Osteoblast (primary cell): Measurements from ENCODE around the gene ADAMTS19. TPM values are rescaled to one million over a fixed set of nuclear protein-coding genes. Genes with fewer than 3 reads are reported as not detected.

Source experiments
- DNase-seq: peaks from one replicate; pipeline ENCODE4 v3.0.0; 2011; ENCODE audit warnings: low spot score, mixed read lengths; ENCODE audit not compliant: insufficient read length; ENCODE audit errors: missing footprints
- H2AFZ ChIP-seq: 2 replicates; pipeline ENCODE4 v1.6.0; 2011; ENCODE audit warnings: mild to moderate bottlenecking, low read length
- H3K27ac ChIP-seq: 2 replicates; pipeline ENCODE4 v1.5.1; 2011; ENCODE audit warnings: mild to moderate bottlenecking, low read depth, low read length, moderate library complexity
- H3K27me3 ChIP-seq: 2 replicates; pipeline ENCODE4 v1.6.0; 2012; ENCODE audit warnings: mild to moderate bottlenecking, control low read depth, inconsistent platforms, low read length, moderate library complexity; ENCODE audit not compliant: insufficient read depth
- H3K36me3 ChIP-seq: 2 replicates; pipeline ENCODE4 v1.5.1; 2011; ENCODE audit warnings: mild to moderate bottlenecking, low read length, control low read depth, moderate library complexity; ENCODE audit not compliant: insufficient read depth
- H3K4me1 ChIP-seq: 2 replicates; pipeline ENCODE4 v1.5.1; 2011; ENCODE audit warnings: mild to moderate bottlenecking, low read length, control low read depth, moderate library complexity; ENCODE audit not compliant: insufficient read depth
- H3K4me2 ChIP-seq: 2 replicates; pipeline ENCODE4 v1.6.0; 2011; ENCODE audit warnings: mild to moderate bottlenecking, low read length; ENCODE audit not compliant: insufficient read depth
- H3K4me3 ChIP-seq: fragments of 200-600 bp; sonication (generic); 3 replicates; pipeline ENCODE4 v1.5.1; 2012; ENCODE audit warnings: mild to moderate bottlenecking, low read length, inconsistent platforms; ENCODE audit not compliant: insufficient read depth
- H3K79me2 ChIP-seq: 2 replicates; pipeline ENCODE4 v1.6.0; 2012; ENCODE audit warnings: mild to moderate bottlenecking, low read length, control low read depth, inconsistent platforms; ENCODE audit not compliant: insufficient read depth
- H3K9me3 ChIP-seq: 2 replicates; pipeline ENCODE4 v1.5.1; 2011; ENCODE audit warnings: low read depth, low read length, control low read depth
- H4K20me1 ChIP-seq: 2 replicates; pipeline ENCODE4 v1.6.0; 2012; ENCODE audit warnings: mild to moderate bottlenecking, low read length, control low read depth; ENCODE audit not compliant: insufficient read depth
- total RNA-seq: library from RNA; depleted of rRNA; stranded (reverse); fragments of >200 nt; gene quantifications from 2 replicates; pipeline ENCODE4 v1.2.3, GENCODE V29; 2012
- TF ChIP-seq, protein P1 (sequence below): IDR thresholded peaks from 2 replicates; pipeline ENCODE4 v1.5.1; 2011; ENCODE audit warnings: mild to moderate bottlenecking, low read depth, low read length, moderate library complexity; ENCODE audit errors: extremely low read depth

The ADAMTS19 gene
- total RNA-seq, 1 donor = not detected

DNA sequence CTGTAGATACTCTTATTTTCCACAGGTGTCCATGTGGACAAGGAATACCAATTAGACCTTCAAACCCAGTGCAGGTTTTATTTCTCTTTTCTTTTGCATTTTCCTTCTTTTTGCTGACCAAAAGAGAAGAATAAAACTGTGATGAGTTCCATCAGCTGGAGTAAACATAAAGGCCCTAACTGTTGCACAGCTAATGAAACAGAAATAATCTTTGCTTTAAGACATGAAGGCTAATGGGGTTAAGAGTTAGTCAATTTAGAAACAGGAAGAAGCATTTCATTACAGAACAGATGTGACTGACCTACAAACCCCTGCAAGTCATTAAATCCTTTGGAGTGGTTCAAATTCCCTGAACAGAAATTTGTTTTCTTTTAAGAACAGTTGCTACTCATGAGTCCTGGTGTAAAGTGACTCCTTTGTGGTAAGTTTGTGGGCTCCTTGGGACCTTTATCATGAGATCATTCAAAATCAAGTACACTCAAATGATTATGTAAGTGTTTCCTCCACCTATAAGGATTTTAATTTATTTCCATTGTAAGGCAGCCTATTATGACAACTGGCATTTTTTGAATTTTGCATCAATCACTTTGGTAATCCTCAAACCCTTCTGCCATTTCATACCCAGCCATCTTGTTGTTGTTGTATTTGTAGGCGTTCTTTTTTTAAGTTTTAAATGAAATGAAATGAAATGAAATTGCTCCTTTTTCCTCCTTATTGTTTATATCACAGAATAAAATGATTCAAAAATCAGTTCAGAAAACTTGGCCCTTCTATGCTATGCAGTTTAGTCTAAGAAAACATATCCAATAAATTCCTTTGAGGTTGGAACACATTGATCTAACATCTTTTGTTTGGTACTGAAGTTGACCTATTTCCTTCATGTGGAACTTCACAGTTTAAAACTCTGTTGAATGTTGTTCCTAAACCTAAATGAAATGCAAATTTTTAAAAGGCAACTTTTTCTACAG, 289.1 kb downstream of the ADAMTS19 start:
- DNase-seq = no peak
- no peak overlapping the region for H3K27ac ChIP-seq
- no peak overlapping the region for H3K4me2 ChIP-seq
- TF ChIP-seq, protein P1, sequence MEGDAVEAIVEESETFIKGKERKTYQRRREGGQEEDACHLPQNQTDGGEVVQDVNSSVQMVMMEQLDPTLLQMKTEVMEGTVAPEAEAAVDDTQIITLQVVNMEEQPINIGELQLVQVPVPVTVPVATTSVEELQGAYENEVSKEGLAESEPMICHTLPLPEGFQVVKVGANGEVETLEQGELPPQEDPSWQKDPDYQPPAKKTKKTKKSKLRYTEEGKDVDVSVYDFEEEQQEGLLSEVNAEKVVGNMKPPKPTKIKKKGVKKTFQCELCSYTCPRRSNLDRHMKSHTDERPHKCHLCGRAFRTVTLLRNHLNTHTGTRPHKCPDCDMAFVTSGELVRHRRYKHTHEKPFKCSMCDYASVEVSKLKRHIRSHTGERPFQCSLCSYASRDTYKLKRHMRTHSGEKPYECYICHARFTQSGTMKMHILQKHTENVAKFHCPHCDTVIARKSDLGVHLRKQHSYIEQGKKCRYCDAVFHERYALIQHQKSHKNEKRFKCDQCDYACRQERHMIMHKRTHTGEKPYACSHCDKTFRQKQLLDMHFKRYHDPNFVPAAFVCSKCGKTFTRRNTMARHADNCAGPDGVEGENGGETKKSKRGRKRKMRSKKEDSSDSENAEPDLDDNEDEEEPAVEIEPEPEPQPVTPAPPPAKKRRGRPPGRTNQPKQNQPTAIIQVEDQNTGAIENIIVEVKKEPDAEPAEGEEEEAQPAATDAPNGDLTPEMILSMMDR = no peak
- H4K20me1 ChIP-seq = no peaks in the 10 kb centered on the region
- H3K4me3 ChIP-seq = no peak overlapping the region
- H3K36me3 ChIP-seq = no peaks in the 10 kb centered on the region
- no peaks in the 10 kb centered on the region for H3K27me3 ChIP-seq
- no peaks in the 10 kb centered on the region for H3K9me3 ChIP-seq
- no peaks in the 10 kb centered on the region for H3K4me1 ChIP-seq
- no peaks in the 10 kb centered on the region for H3K79me2 ChIP-seq
- no peak overlapping the region for H2AFZ ChIP-seq

DNA sequence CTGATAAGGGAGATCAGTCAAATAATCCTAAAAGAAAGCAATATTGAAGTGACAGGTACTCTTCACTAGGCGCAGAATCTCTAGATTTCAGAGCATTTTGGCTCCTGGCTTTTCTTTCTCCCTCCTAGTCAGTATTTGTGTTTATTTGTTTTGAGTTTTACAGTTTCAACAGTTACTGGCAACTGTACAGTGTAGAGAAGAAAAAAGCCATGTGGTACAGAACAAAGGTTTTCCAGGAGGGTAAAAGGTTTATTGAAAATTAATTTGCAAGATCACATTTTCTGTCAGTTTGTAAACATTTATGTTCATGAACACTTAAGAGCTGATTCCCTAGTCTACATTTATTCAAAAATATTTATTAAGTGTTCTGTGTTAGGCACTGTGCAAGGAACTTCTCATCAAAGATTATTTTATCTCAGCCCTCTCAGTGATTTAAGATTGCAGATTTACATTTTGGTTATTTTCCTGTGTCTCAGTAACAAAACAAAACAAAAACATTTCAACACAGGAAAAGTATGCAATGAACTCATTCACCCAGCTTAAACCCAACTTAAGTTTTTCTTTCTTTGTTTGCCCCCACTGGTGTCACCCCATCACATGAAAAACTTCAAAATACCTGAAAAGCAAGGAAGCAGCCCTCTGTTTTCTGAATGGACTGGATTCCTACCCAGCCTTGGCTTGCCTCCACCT, 300.7 kb downstream of the ADAMTS19 start:
- H3K9me3 ChIP-seq = no peaks in the 10 kb centered on the region
- H3K4me2 ChIP-seq = no peak overlapping the region
- no peak for DNase-seq
- H3K27ac ChIP-seq = no peak overlapping the region
- H3K4me1 ChIP-seq = no peaks in the 10 kb centered on the region
- no peak overlapping the region for H2AFZ ChIP-seq
- no peaks in the 10 kb centered on the region for H4K20me1 ChIP-seq
- no peak overlapping the region for H3K4me3 ChIP-seq
- no peaks in the 10 kb centered on the region for H3K36me3 ChIP-seq
- TF ChIP-seq, protein P1 = no peak
- H3K79me2 ChIP-seq = no peaks in the 10 kb centered on the region
- H3K27me3 ChIP-seq = no peaks in the 10 kb centered on the region

DNA sequence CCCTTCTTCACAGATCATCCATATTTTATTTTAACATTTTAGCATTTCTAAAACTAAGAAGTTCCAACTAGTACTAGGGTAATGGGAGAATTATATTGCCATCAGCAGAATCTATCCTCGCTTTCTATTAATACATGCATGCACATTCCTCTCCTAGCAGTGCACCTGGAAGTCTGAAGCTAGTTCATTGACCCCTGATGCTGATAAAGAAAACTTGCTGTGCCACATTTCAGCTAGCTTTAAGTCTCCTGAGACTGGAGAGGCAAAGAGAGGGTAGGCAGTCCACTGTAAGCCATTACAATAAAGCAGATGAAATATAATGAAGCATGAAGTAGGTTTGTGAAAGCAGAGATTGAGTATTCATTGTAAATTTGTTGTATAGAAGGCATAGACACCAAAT, 303.6 kb downstream of the ADAMTS19 start:
- DNase-seq = no peak
- no peaks in the 10 kb centered on the region for H3K27me3 ChIP-seq
- H3K79me2 ChIP-seq = no peaks in the 10 kb centered on the region
- no peaks in the 10 kb centered on the region for H4K20me1 ChIP-seq
- TF ChIP-seq, protein P1 = no peak
- no peaks in the 10 kb centered on the region for H3K4me1 ChIP-seq
- no peaks in the 10 kb centered on the region for H3K36me3 ChIP-seq
- H3K4me2 ChIP-seq = no peak overlapping the region
- no peaks in the 10 kb centered on the region for H3K9me3 ChIP-seq
- H3K27ac ChIP-seq = no peak overlapping the region
- no peak overlapping the region for H2AFZ ChIP-seq
- no peak overlapping the region for H3K4me3 ChIP-seq

DNA sequence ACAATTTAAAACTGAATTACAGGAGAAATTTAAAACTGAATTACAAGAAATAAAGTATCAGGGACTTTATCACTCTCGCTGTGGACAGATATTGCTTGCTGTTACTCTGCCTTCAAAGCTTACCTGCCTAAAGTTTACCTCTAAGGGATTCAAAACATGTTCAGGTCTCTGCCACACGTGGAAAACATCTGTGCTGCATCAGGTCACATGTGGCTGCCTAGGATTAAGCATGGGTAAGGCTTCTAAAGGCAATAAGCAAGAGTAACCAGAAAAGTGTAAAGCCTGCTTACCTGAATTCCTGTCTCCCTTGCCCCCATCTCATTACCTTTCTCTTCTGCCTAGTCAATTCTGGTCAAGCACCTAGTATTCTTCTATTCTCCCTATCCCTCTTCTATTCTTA, 306.7 kb downstream of the ADAMTS19 start:
- H3K27me3 ChIP-seq = no peaks in the 10 kb centered on the region
- H3K27ac ChIP-seq = no peak overlapping the region
- H3K79me2 ChIP-seq = no peaks in the 10 kb centered on the region
- H3K4me3 ChIP-seq = no peak overlapping the region
- H3K4me2 ChIP-seq = no peak overlapping the region
- H4K20me1 ChIP-seq = no peaks in the 10 kb centered on the region
- H3K4me1 ChIP-seq = no peaks in the 10 kb centered on the region
- H3K36me3 ChIP-seq = no peaks in the 10 kb centered on the region
- H2AFZ ChIP-seq = no peak overlapping the region
- no peaks in the 10 kb centered on the region for H3K9me3 ChIP-seq
- TF ChIP-seq, protein P1 = no peak
- peak; percentile 32 for DNase-seq
